GM19463 (cell line): ENCODE data around the gene TLR5.
"Not testable (repeated sequence)": the region's sequence is repeated elsewhere in the genome, so short reads cannot be mapped to it uniquely, and the experiment has no call there.

Source experiments
- ATAC-seq: cut with Tn5 transposase; IDR thresholded peaks from one replicate; pipeline ENCODE4 v1.9.1; 2021; ENCODE audit warnings: mild to moderate bottlenecking, moderate library complexity; ENCODE audit not compliant: unreplicated experiment

Gene TLR5, protein sequence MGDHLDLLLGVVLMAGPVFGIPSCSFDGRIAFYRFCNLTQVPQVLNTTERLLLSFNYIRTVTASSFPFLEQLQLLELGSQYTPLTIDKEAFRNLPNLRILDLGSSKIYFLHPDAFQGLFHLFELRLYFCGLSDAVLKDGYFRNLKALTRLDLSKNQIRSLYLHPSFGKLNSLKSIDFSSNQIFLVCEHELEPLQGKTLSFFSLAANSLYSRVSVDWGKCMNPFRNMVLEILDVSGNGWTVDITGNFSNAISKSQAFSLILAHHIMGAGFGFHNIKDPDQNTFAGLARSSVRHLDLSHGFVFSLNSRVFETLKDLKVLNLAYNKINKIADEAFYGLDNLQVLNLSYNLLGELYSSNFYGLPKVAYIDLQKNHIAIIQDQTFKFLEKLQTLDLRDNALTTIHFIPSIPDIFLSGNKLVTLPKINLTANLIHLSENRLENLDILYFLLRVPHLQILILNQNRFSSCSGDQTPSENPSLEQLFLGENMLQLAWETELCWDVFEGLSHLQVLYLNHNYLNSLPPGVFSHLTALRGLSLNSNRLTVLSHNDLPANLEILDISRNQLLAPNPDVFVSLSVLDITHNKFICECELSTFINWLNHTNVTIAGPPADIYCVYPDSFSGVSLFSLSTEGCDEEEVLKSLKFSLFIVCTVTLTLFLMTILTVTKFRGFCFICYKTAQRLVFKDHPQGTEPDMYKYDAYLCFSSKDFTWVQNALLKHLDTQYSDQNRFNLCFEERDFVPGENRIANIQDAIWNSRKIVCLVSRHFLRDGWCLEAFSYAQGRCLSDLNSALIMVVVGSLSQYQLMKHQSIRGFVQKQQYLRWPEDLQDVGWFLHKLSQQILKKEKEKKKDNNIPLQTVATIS

DNA sequence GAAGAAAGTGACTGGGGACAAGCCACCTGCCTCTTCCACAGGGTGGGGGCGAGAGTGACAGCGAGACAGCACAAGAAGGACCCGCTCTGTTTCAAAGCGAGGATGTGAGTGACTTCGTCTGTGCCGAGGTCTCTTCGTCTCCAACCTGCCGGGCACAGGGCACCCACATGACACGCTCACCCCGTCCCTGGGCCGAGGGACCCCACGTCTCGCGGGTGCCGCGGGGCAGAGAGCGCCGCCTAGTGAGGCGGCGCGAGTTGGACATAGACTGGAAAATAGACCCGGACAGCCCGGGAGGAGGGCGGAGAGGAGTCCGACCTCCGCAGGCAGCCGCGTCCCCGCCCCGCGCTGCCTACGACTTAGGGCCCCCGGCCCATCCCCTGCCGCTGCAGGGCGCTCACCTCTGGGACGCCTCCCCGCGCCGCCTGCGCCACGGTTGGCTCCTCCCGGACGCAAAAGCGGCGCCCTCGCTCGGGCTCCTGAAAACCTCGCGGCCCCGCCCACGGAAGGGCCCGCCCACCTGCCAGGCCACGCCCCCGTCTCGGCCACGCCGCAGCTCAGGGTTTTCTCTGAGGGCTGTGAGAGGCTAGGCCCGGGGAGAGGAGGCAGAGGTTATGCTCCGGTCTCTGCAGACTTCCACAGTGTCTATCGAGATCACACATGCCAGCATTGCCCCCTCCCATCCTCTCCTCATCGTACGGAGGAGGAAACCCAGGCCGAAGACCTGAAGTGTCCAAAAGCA is at the start of gene TLR5:
Gene TLR5 (minus strand): TSS at position 454 of the 742 bp plus-strand sequence. CDS start 30,217 bp downstream, outside the sequence.
- peak; percentile 80 for ATAC-seq

DNA sequence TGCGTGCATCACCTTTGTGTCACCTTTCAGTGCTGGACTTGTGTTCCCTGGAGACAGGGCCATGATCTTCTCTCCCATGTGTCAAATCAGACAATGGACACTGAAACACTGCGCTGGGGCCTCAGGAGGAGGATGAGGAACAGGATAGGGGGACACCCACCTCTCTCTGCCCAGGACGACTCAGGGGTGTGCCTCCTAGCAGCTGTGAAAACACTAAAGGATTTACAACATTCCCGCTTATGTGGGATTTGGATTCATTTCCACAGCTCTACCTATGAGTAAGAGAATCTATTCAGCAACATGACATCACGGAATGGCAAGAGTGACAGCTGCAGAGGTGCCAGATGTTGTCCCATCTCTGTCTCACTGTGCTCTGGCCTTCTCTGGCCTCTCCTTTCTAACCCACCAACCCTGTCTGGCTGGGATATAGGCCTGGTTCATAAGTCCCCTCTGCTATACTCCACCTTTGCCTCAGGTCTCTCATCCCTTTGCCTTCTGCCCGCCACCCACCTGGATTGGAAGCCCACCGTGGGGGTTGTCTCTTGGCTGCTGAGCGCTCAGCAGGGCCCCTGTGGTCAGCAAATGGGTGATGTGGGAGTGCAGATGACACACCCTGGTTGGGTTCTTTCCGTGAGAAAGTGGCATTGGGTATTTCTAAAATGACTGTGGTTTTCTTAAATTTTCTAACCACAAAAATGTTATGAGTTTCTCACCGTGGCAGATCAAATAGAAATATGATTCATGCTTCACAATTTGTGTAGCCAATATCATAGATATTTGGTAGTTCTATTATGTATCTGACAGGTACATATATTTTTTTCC is 47.1 kb upstream of the TLR5 start:
- ATAC-seq = peak; percentile 77

DNA sequence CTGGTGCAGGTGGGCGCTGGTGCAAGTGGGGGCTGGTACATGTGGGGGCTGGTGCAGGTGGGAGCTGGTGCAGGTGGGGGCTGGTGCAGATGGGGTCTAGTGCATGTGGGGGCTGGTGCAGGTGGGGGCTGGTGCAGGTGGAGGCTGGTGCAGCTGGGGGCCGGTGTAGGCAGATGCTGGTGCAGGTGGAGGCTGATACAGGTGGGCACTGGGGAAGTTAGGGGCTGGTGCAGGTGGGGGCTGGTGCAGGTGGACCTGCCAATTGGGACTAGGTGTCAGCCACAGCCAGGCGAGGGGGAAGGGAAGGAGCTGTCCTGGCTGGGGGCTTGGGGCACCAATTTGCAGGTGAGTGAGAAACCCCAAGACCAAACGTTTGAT is 46.5 kb upstream of the TLR5 start:
- ATAC-seq = no peak

DNA sequence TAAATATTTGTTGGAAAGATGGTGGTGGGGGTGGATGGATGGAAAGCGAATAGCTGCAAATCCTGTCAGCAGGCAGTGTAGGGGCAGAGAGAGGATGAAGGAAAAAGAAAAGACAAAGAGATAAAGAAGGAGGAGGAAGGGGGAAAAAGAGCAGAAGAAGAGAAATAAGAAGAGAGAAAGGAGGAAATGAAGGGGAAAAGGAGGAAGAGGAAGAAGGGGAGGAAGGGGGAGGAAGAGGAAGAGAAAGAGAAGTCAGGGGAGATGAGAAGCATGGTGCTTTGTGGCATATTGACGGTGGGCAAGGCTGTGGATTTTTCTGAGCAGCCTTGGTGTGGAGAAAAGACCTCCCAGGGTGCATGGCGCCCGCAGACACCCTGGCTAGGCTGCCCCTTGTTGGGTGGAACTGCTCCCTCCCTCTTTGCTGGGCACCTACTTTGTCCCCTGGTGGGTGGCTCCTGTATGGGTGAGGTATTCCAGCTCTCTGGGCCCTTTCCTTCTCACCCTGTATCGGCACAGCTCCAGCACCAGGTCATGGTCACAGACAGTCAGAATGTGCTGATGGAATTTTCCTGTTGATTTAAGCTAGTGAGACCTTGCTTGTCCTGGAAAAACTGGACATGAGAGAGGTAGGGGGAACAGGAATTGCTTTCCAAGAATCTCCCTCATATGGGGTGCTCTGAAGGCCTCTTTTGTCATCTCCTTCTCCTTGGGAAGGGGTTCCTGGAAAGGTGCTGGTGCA is 45.7 kb upstream of the TLR5 start:
- no peak for ATAC-seq

DNA sequence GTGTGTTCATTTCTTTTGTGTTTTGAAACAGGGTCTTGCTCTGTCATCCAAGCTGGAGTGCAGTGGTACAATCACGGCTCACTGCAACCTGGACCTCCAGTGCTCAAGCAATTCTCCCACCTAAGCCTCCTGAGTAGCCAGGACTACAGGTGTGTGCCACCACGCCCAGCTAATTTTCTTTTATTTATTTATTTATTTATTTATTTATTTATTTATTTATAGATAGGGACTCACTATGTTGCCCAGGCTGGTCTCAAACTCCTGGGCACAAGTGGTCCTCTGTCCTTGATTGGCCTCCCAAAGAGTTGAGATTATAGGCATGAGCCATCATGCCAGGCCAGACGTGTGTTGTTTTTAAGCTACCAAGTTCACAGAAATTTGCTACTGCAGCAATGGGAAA is 43.8 kb upstream of the TLR5 start:
- no peak for ATAC-seq

DNA sequence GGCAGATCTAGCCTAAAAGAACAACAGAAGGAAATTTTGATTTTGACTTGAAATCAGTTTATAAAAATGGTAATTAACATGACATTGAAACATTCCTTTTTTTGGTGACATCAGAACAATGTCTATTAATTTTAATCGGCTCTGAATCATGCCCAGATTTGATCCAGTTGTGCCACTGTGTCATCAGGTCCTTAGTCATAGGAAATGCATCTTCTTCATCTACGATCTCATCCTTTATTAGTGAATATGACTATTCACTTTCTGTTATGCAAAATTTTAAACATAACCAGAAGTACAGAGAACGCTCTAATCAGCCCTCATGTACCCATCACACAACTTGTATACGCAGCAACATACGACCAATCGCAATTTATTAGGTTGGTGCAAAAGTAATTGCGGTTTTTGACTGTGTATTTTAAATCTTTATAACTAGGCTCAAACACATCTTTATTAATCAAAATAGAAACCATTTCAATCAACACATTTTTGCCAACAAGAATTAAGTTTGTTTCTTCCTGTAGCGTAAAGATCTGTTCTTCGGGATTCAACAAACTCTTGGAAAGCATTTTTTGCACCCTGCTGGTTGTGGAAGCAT is 40.3 kb upstream of the TLR5 start:
- no peak for ATAC-seq

DNA sequence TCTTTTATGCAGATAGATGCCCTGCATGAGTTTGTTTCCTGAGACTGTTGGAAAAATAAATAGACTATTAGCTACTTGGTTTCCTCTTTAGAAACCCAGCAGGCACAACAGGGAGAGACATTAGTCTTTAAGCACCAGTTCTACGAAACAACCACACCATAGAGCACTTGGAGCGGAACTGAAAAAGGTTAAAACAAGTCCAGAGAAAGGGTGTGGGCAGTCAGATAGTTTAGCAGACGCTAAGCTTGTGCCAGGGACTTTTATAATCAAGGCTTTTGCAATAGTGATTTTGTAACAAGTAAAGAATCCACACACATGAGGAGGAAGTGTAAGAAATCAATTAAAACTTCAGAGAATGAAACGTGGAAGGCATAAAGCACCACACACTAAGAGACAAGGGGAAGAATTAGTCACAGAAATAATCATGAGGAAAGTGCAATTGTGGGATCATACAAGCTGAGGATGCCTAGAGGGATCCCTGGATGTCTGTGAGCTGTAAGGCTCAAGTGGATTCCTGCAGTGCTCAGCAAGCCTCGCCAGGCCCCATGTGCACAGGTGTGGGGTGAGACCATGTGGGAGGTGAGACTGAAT is 37.8 kb upstream of the TLR5 start:
- ATAC-seq = no peak

DNA sequence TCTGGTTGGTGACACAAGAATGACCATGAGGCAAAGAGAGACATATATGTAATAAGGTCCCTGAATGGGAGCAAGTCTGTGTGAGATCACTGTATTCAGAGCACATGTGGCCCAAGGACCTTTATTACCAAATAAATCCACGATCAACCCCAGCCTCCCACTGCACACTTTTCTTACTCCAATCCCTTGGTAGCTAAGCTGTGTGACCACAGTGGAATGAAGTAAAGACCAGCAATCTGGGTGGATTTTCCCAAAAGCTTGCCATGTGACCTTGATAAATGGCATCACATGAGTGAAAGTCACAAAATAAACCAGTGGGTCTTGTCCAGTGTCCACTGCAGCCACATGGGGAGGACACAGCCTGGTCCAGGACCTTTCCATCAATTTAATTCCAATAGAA is 36.7 kb upstream of the TLR5 start:
- no peak for ATAC-seq

DNA sequence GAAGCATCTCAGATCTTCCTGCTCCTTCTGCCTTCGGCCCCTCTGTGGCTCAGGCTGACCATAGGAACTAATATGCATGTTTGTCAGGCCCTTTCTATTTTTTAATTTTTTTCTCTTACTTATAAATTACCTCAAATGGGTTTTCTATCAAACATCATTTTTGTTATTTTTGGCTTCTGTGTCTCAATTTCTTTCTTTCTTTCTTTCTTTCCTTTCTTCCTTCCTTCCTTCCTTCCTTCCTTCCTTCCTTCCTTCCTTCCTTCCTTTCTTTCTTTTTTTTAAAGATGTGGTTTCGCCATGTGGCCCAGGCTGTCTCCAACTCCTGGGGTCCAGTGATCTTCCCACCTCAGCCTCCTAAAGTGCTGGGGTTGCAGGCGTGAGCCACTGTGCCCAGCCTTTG is 36.2 kb upstream of the TLR5 start:
- no peak for ATAC-seq

DNA sequence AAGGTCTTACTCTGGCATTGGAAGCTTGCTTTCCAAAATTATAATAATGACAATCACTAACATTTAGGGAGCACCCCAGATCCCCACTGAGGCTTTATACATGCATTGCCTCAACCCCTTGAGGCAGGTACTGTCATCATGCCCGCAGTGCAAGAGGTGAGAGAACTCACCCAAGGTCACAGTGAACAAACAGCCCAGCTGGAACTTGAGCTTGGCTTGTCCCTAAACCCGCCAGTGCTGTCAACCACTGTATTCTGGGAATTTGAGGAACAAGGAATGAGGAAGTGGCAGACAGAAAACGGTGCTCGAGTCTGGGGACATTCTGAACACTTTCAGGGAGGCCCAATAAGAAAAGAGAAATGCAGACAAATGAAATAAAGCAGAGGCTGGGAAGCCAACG is 34.6 kb upstream of the TLR5 start:
- ATAC-seq = no peak

DNA sequence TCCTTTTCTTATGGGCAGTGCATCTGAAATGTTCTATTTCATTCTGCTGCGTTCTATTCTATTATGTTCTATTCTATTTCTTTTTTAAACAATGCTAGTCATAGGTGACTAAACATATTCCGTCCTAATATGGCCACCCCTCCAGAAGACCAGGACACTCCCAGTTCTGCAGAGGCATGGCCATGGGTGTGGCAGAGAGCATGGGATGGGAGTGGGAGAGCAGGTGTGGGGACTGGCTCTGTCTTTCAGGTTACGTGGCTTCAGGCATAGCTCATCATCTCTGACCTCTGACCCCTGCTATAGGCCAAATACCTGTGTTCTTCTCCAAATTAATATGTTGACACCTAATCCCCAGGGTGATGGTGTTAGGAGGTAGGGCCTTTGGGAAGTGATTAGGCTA is 33.4 kb upstream of the TLR5 start:
- no peak for ATAC-seq

DNA sequence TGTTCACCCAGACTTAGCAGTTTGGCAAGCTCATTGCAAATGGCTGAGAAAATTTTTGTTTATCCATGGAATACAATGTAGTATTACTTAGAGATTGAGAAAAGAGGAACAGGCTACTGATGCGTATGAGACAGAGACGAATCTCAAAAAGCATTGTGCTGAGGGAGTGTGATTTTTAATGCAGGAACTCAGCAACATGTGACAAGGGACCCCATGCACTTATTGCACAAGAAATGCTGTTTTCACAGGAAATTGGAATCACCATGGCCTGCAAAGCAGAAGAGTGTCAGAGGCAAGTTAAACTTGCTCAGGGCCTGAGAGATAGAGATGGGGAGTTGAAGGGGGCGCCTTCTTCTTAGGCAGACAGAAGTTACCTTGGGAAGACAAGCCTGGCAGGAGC is 32.6 kb upstream of the TLR5 start:
- no peak for ATAC-seq

DNA sequence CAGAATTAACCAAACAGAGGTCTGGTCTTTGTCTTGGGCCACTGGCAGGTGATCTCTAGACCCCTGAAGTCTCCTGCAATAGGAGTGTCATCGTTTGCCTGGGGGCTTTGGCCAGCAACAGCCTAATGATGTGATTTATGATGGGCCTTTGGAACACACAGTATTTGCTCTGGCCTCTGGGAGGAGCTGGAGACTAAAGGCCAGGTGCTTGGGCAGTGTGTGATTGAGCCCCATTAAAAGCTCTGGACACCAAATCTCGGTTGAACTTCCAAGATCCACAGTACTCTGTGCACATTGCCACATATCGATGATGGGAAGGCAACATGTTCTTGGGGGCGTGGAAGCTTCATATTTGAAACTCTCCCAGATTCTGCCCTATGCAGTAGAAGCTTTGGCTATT is 32.0 kb upstream of the TLR5 start:
- ATAC-seq = no peak

DNA sequence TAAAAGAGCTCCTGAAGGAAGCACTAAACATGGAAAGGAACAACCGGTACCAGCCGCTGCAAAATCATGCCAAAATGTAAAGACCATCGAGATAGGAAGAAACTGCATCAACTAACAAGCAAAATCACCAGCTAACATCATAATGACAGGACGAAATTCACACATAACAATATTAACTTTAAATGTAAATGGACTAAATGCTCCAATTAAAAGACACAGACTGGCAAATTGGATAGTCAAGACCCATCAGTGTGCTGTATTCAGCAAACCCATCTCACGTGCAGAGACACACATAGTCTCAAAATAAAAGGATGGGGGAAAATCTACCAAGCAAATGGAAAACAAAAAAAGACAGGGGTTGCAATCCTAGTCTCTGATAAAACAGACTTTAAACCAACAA is 26.4 kb upstream of the TLR5 start:
- ATAC-seq = not testable (repeated sequence)

DNA sequence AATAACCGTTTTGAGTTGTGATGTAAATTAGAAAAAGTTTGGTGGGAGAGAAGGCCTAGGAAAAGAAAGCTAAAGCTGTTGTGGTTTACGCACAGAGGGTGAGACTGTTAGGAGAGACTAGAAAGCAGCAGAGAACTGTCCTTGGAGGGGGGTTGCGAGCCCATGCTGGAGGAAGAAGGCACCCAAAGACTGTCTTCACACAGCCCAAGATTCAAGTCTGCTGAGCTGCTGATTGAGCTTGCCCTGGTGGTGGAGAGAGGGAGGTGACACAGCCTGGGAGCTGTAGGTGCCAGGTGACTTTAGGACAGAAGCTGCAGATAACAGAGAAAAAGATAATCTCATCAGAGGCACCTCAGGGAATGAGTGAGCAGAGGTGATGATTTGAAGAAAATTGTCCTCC is 18.3 kb upstream of the TLR5 start:
- no peak for ATAC-seq

DNA sequence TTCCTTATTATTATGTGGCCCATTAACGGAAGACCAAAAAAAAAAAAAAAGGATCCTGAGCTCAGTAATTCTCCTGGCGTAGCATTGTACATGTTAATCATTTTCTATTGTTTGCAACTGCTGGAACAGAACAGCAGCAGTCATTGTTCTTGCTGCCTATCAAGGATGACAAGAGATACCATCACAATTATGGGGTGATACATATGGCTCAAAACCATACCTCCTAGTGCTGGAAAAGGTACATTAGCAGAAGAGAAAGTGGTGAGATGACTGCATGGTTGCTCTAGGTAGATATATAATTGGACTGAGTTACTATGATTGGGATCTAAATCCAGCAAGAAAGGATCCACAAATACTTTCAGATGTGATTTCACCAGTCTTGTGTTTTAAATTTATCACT is 13.3 kb upstream of the TLR5 start:
- ATAC-seq = no peak

DNA sequence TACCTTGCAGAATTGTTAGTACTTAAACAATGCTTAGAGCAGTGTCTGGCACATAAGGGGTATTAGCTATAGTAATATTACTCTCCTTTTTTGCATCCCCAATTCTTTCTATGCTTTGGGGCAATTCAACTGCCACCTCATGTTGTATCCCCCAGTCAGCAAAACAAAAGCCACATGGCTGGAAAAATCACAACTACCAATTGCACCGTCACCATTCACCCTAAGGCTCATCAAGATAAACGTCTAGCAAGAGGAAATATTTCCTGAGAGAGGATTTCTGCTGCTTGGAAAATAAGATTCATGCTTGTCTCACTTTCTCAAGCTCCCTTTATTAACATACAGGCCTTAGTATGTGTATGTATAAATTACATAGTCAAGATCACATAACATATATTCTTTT is 12.1 kb upstream of the TLR5 start:
- ATAC-seq = no peak

DNA sequence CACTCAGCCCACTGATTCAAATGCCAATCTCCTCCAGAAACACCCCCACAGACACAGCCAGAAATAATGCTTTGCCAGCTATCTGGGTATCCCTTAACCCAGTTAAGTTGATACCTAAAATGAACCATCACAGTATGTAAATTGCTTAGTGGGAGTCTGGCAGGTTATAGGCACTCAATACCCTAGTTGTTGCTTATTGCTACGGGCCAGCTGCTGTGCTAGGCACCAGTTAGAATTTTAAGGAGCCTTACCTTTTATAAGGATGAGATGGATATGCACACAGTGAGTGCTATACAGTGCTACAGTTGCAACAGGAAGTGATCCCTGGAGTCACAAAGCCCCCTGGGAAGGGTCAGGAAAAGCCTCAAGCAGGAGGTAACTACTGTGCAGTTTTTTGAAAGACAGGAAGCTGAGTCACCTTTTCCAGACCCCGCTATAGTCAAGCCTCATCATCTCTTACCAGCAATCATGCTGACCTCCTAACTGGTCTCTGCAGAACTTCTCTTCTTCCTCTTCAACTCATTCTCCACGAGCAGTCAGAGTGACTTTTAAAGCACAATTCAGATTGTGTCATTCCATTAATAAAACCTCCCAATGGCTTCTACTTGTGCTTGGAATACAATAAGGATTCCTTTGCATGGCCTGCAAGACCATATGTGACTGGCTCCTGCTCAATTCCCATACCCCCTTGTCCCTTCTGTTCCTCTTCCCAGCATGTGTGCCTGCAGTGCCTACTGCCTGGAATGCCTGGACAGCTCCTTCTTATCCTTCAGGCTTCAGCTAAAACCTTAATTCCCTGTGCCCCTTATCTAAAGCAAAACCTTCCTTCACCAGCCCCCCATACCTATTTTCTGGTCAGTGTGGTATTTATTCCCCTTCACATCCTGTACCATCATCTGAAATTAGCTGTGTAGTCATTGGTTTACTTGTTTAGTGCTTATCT is 10.4 kb upstream of the TLR5 start:
- no peak for ATAC-seq
